ENCODE results near the gene ARHGEF39. TPM values are rescaled to one million over a fixed set of nuclear protein-coding genes. Genes with fewer than 3 reads are reported as not detected.

ARHGEF39 gene
- total RNA-seq, 1 donor from 2014 or later: 1.0 TPM

- FAIRE-seq (no peak), DNase-seq (ENCODE audit: low read depth) (no peak)
- Histone ChIP-seq H3K9me3 (ENCODE audit: insufficient read depth, low read depth, low read length) (no peaks in the 10 kb centered on the region), H4K20me1 (ENCODE audit: insufficient read depth, low read length) (no peaks in the 10 kb centered on the region), H3K4me3 (ENCODE audit: insufficient read depth, low read depth, low read length) (no peak overlapping the region), H3K36me3 (ENCODE audit: insufficient read depth, low read length) (no peaks in the 10 kb centered on the region), H3K27ac (ENCODE audit: low read depth, low read length) (no peak overlapping the region), H3K79me2 (ENCODE audit: insufficient read depth, low read length) (no peaks in the 10 kb centered on the region), H3K4me1 (ENCODE audit: insufficient read depth, low read length) (no peaks in the 10 kb centered on the region), H2AFZ (ENCODE audit: low read depth, low read length) (no peak overlapping the region), H3K9ac (ENCODE audit: low read length) (no peak overlapping the region), H3K4me2 (ENCODE audit: low read length) (no peak overlapping the region), H3K27me3 (ENCODE audit: insufficient read depth, low read length) (no peaks in the 10 kb centered on the region)
- Mint-ChIP-seq H3K9me3 (ENCODE audit: unreplicated experiment) (peaks cover 3% of the 10 kb centered on the region), H3K27me3 (ENCODE audit: low read depth, unreplicated experiment) (no peaks in the 10 kb centered on the region), H3K36me3 (ENCODE audit: low read depth, unreplicated experiment) (peaks cover 6% of the 10 kb centered on the region), H3K4me1 (ENCODE audit: low read depth, unreplicated experiment) (peaks cover 7% of the 10 kb centered on the region), H3K27ac (ENCODE audit: unreplicated experiment) (no peak overlapping the region), H3K4me3 (ENCODE audit: unreplicated experiment) (no peak overlapping the region)
- TF ChIP-seq EZH2 (IDR thresholded peaks at IDR 0.05; ENCODE audit: insufficient read depth, low read length) (no peak), CTCF (IDR thresholded peaks at IDR 0.05; ENCODE audit: insufficient read depth, low read depth, low read length) (no peak)
These were observed 29.3 kb downstream of the ARHGEF39 start for GRCh38 chr9:35635730-35636129.

GRCh38 chr9:35629597-35629996 is 35.4 kb downstream of the ARHGEF39 start:
- Histone ChIP-seq H3K27me3 (ENCODE audit: insufficient read depth, low read length) (no peaks in the 10 kb centered on the region), H3K4me2 (ENCODE audit: low read length) (no peak overlapping the region), H3K79me2 (ENCODE audit: insufficient read depth, low read length) (no peaks in the 10 kb centered on the region), H3K9me3 (ENCODE audit: insufficient read depth, low read depth, low read length) (no peaks in the 10 kb centered on the region), H3K27ac (ENCODE audit: low read depth, low read length) (no peak overlapping the region), H2AFZ (ENCODE audit: low read depth, low read length) (no peak overlapping the region), H3K36me3 (ENCODE audit: insufficient read depth, low read length) (no peaks in the 10 kb centered on the region), H3K9ac (ENCODE audit: low read length) (no peak overlapping the region), H3K4me1 (ENCODE audit: insufficient read depth, low read length) (no peaks in the 10 kb centered on the region), H3K4me3 (ENCODE audit: insufficient read depth, low read depth, low read length) (no peak overlapping the region), H4K20me1 (ENCODE audit: insufficient read depth, low read length) (no peaks in the 10 kb centered on the region)
- H3K9me3 Mint-ChIP-seq (ENCODE audit: unreplicated experiment): no peaks in the 10 kb centered on the region
- no peak overlapping the region for H3K27ac Mint-ChIP-seq (ENCODE audit: unreplicated experiment)
- no peaks in the 10 kb centered on the region for H3K4me1 Mint-ChIP-seq (ENCODE audit: low read depth, unreplicated experiment)
- no peak for TF ChIP-seq EZH2 (IDR thresholded peaks at IDR 0.05; ENCODE audit: insufficient read depth, low read length)
- no peak for TF ChIP-seq CTCF (IDR thresholded peaks at IDR 0.05; ENCODE audit: insufficient read depth, low read depth, low read length)
- H3K36me3 Mint-ChIP-seq (ENCODE audit: low read depth, unreplicated experiment): no peaks in the 10 kb centered on the region
- H3K27me3 Mint-ChIP-seq (ENCODE audit: low read depth, unreplicated experiment): peaks cover 6% of the 10 kb centered on the region
- H3K4me3 Mint-ChIP-seq (ENCODE audit: unreplicated experiment): peak overlapping the region; percentile 34
- no peak for DNase-seq (ENCODE audit: low read depth)
- no peak for FAIRE-seq

GRCh38 chr9:35628389-35628991 is 36.5 kb downstream of the ARHGEF39 start:
- Histone ChIP-seq H3K9ac (ENCODE audit: low read length) (no peak overlapping the region), H3K4me1 (ENCODE audit: insufficient read depth, low read length) (no peaks in the 10 kb centered on the region), H3K27me3 (ENCODE audit: insufficient read depth, low read length) (no peaks in the 10 kb centered on the region), H3K27ac (ENCODE audit: low read depth, low read length) (no peak overlapping the region), H3K4me3 (ENCODE audit: insufficient read depth, low read depth, low read length) (no peak overlapping the region), H3K36me3 (ENCODE audit: insufficient read depth, low read length) (no peaks in the 10 kb centered on the region), H2AFZ (ENCODE audit: low read depth, low read length) (no peak overlapping the region), H3K4me2 (ENCODE audit: low read length) (no peak overlapping the region), H3K79me2 (ENCODE audit: insufficient read depth, low read length) (no peaks in the 10 kb centered on the region), H4K20me1 (ENCODE audit: insufficient read depth, low read length) (no peaks in the 10 kb centered on the region), H3K9me3 (ENCODE audit: insufficient read depth, low read depth, low read length) (no peaks in the 10 kb centered on the region)
- no peaks in the 10 kb centered on the region for H3K4me1 Mint-ChIP-seq (ENCODE audit: low read depth, unreplicated experiment)
- no peaks in the 10 kb centered on the region for H3K9me3 Mint-ChIP-seq (ENCODE audit: unreplicated experiment)
- H3K36me3 Mint-ChIP-seq (ENCODE audit: low read depth, unreplicated experiment): no peaks in the 10 kb centered on the region
- no peak overlapping the region for H3K27ac Mint-ChIP-seq (ENCODE audit: unreplicated experiment)
- peaks cover 6% of the 10 kb centered on the region for H3K27me3 Mint-ChIP-seq (ENCODE audit: low read depth, unreplicated experiment)
- no peak for TF ChIP-seq EZH2 (IDR thresholded peaks at IDR 0.05; ENCODE audit: insufficient read depth, low read length)
- TF ChIP-seq CTCF (IDR thresholded peaks at IDR 0.05; ENCODE audit: insufficient read depth, low read depth, low read length): no peak
- FAIRE-seq: no peak
- DNase-seq (ENCODE audit: low read depth): no peak
- H3K4me3 Mint-ChIP-seq (ENCODE audit: unreplicated experiment): no peak overlapping the region
